SU-DHL-6 (cell line): ENCODE data around the gene KIRREL1.
"Not testable (repeated sequence)": the region's sequence is repeated elsewhere in the genome, so short reads cannot be mapped to it uniquely, and the experiment has no call there.

Experiments
- EZH2phosphoT487 ChIP-seq: fragments of 200-600 bp; sonication (generic), shearing (Covaris generic); conservative IDR thresholded peaks from 2 replicates; pipeline ENCODE4 v1.6.1; 2018; ENCODE audit warnings: mild to moderate bottlenecking, antibody characterized with exemption, low read length, moderate library complexity, mixed read lengths
- TF ChIP-seq, protein P1 (sequence below): fragments of 200-600 bp; sonication (generic); IDR thresholded peaks from one replicate; pipeline ENCODE4 v1.5.1; 2017; ENCODE audit warnings: antibody characterized with exemption, mild to moderate bottlenecking, low read length, moderate library complexity; ENCODE audit not compliant: insufficient read depth, poor library complexity, severe bottlenecking

DNA sequence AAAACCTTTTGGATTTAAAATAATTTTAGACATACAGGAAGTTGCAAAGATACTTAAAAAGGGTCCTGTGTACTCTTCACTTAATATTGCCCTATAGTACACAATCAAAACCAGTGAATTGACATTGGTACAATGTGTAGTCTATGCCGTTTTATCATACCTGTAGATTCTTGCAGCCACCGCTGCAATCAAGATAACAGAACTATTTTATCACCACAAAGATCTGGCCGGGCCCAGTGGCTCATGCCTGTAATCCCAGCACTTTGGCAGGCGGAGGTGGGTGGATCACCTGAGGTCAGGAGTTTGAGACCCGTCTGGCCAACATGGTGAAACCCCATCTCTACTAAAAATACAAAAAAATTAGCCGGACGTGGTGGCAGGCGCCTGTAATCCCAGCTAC is 135.1 kb downstream of the KIRREL1 start:
- TF ChIP-seq, protein P1, sequence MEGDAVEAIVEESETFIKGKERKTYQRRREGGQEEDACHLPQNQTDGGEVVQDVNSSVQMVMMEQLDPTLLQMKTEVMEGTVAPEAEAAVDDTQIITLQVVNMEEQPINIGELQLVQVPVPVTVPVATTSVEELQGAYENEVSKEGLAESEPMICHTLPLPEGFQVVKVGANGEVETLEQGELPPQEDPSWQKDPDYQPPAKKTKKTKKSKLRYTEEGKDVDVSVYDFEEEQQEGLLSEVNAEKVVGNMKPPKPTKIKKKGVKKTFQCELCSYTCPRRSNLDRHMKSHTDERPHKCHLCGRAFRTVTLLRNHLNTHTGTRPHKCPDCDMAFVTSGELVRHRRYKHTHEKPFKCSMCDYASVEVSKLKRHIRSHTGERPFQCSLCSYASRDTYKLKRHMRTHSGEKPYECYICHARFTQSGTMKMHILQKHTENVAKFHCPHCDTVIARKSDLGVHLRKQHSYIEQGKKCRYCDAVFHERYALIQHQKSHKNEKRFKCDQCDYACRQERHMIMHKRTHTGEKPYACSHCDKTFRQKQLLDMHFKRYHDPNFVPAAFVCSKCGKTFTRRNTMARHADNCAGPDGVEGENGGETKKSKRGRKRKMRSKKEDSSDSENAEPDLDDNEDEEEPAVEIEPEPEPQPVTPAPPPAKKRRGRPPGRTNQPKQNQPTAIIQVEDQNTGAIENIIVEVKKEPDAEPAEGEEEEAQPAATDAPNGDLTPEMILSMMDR: not testable (repeated sequence)
- not testable (repeated sequence) for TF ChIP-seq EZH2phosphoT487
